Thyroid gland (tissue), 4 donors: ENCODE measurements around the gene TMOD3.

Experiments used
- POLR2A ChIP-seq, 2 donors: fragments of 450-650 bp; IDR thresholded peaks; one replicate each; pipeline ENCODE4 v1.6.1; 2017; ENCODE audit warnings: antibody characterized with exemption in 2 of 2, mild to moderate bottlenecking in 2 of 2, moderate library complexity in 1 of 2
- TF ChIP-seq, protein P1 (sequence below), 6 experiments: fragments of 200-600 bp in 3 of 6; fragments of 450-650 bp in 3 of 6; sonication (generic) in 3 of 6; IDR thresholded peaks; one replicate each; pipeline ENCODE4 v1.5.1; 2016 to 2019; ENCODE audit warnings: antibody characterized with exemption in 6 of 6, mild to moderate bottlenecking in 2 of 6, inconsistent platforms in 1 of 6, moderate library complexity in 1 of 6

DNA sequence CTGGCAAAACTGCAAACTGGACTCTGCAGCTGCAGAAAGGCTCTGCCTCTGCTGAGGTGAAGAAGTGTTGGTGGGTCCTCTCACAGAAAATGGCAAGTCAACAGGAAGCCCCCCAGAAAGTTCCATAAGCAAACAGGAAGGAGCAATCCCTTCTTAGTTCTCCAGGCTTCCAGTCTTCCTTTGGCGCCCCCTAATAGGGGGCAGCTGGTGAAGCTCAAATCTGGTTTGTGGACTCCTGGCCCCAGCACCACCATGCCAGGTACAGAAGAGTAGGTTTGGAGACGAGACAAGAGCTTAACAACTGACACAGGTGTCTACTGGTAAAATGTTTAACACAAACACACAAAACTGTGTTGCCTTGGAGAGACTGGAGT lies 106.6 kb downstream of the TMOD3 start:
- TF ChIP-seq POLR2A (IDR thresholded peaks at IDR 0.05) = no peak
- TF ChIP-seq, protein P1, sequence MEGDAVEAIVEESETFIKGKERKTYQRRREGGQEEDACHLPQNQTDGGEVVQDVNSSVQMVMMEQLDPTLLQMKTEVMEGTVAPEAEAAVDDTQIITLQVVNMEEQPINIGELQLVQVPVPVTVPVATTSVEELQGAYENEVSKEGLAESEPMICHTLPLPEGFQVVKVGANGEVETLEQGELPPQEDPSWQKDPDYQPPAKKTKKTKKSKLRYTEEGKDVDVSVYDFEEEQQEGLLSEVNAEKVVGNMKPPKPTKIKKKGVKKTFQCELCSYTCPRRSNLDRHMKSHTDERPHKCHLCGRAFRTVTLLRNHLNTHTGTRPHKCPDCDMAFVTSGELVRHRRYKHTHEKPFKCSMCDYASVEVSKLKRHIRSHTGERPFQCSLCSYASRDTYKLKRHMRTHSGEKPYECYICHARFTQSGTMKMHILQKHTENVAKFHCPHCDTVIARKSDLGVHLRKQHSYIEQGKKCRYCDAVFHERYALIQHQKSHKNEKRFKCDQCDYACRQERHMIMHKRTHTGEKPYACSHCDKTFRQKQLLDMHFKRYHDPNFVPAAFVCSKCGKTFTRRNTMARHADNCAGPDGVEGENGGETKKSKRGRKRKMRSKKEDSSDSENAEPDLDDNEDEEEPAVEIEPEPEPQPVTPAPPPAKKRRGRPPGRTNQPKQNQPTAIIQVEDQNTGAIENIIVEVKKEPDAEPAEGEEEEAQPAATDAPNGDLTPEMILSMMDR (IDR thresholded peaks at IDR 0.05) = no peak
